ENCODE data around the gene POTEF.
"Not testable (repeated sequence)": the region's sequence is repeated elsewhere in the genome, so short reads cannot be mapped to it uniquely, and the experiment has no call there.

The POTEF gene

DNA sequence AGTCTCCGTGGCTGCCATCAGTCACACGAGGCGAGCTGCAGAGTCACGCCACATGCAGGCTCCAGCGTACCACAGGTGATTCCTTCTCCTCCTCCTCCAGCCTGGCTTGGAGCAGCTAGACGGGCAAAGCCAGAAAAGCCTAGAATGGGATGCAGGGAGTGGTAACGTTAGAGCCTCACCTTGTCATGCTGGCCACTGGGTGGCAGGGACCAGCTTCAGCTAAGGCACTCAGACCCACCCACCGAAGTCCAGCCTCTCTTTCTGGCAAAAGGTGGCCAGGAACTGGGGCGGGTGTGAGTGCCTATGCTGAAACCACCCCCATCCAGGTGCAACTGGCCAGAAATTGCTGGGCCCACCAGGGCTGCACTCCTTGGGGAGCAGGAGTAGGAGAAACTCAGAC is 1.3 kb downstream of the POTEF start:
- not testable (repeated sequence) for DNase-seq (ENCODE audit: low read depth)

DNA sequence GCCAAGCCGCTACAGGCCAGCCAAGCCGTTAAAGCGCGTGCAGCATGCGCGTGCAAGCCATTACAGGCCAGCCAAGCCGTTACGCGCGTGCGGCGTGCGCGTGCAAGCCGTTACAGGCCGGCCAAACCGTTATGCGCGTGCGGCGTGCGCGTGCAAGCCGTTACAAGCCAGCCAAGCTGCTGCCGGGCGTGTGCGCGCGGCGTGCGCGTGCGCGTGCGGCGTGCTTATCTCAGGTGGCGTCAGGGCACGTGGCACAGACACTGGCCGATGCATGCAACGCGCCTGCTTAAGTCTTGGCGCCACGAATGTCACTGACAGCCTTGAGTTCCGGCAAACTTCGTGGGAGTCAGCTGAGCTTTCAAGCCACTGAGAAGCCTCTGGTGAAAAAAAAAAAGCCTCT is 8.1 kb downstream of the POTEF start:
- not testable (repeated sequence) for DNase-seq (ENCODE audit: low read depth)

DNA sequence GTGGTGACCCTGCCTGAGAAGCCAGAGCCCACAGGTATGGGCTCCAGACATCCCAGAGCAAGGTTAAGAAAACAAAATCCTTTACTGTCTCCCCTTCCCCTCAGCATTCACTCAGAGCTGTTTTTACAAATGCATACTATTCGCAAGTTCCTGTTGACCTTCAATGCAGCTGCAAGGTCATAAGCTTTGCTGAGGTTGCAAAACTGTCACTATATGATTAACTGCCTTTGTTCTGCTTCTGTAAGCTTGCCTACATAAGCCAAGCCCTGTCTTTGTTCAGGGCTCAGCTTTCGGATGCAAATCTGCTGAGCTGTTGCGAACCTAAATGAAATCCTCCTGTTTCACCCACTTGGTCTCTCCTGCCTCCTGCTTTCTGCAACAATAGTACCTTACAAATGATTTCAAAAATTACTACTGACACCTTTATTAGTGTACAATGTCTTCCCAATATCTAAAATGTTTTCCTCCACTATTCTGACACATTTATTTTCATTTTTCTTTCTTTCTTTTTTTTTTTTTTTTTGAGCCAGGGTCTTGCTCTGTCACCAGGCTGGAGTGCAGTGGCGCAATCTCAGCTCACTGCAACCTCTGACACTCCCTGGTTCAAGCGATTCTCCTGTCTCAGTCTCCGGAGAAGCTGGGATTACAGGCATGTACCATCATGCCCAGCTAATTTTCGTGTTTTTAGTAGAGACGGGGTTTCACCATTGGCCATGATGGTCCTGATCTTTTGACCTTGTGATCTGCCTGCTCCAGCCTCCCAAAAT is 26.2 kb downstream of the POTEF start:
- not testable (repeated sequence) for DNase-seq (ENCODE audit: low read depth)

DNA sequence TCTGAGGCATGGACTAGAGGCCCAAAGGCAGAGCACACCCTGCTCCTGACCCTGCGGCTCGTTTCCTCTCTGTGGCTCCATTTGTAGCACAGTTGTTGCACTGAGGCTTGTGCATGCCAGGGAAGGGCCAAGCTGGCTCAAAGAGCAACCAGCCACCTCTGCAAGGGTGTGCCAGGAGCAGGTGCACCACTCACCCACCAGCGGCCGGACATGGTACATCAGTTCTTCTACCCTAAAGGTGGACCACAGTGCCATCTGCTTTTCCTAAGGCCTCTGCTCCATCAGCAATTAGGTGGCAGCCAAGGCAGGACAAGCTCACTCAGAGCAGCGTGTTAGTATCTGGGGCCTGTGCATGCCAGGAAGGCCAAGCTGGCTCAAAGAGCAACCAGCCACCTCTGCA is 66.4 kb downstream of the POTEF start:
- DNase-seq (ENCODE audit: low read depth): not testable (repeated sequence)

DNA sequence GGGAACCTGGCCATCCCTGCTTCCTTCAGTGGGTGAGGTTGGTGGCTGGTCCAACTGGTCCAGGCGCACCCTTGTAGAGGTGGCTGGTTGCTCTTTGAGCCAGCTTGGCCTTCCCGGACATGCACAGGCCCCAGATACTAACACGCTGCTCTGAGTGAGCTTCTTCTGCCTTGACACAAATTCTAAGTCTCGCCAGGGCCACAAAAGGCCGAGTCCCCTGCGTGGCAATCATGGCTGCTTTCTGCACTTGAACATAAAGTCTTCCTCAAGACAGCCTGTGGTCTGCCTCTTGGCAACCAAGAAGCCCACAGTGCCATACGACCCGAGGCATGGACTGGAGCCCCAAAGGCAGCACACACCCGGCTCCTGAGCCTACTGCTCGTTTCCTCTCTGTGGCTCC is 69.0 kb downstream of the POTEF start:
- DNase-seq (ENCODE audit: low read depth): not testable (repeated sequence)

DNA sequence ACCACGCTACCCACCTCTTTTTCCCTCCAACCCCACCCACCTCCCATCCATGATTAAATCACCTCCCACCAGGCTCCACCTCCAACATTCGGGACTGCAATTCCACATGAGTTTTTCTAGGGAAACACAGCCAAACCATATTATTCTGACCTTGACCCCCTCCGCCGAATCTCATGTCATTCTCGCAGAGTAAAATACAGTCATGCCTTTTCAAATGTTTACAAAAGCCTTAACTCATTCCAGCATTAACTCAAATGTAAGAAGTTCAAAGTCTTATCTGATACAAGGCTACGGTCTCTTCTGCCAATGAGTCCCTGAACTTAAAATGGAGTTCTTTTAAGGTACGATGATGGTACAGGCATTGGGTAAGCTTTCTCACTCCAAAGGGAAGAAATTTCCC is 72.7 kb downstream of the POTEF start:
- DNase-seq (ENCODE audit: low read depth): not testable (repeated sequence)

DNA sequence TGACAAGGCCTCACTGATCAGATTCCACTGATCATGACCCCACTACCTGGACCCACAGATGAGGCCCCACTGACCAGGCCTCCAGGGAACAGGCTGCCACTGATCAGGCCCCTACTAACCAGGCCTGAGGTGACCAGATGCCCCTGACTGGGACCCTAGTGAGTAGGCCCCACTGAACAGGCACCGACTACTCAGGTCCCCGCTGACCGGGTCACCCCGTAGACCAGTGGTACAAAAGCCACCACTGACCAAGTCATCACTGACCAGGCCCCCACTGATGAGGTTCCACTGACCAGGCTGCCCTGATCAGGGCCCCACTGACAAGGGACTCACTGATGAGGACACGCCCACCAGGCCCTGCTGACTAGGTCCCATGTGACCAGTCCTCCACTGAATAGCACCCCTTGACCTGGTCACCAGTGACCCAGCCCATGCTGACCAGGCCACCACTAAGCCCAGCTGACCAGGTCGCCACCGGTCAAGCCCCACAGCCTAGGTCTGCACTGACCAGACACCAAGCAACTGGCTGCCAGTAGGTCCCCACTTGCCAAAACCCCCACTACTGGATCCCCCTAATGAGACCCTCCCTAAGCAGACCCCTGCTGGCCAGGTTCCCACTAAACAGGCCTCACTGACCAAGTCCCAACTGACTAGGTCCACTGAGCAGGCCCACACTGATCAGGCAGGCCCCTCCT is 75.7 kb downstream of the POTEF start:
- DNase-seq (ENCODE audit: low read depth): not testable (repeated sequence)

DNA sequence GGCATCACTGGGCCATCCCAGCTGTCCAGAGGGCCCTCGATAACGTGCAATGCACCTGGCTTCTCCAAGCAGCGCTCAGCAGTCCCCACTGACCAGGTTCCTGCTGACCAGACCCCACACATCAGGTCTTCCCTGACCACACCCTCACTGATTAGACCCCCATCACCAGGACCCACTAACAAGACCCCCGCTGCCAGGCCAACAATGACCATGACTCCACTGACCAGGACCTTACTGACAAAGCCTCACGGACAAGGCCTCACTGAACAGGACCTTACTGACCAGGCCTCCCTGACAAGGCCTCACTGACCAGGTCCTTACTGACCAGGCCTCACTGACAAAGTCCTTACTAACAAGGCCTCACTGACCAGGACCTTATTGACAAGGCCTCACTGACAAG is 76.6 kb downstream of the POTEF start:
- not testable (repeated sequence) for DNase-seq (ENCODE audit: low read depth)

DNA sequence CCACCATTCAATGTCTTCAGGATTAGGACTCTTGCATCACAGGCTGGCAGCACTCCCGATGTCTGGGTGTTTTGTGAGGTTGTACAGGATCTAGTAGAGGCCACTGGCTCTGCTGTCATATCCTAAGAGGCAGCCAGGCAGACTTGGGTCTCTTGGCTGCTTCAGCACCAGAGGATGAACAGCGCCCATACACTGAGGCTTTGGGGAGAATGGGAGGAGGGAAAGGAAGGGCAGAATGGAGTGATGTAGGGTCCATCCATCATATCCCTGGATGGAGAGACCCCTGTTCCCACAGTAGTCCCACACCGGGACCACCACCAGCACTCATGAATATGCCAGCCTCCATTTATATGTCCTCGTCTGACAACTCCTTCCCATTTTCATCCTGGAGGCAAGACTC is 80.6 kb downstream of the POTEF start:
- not testable (repeated sequence) for DNase-seq (ENCODE audit: low read depth)

DNA sequence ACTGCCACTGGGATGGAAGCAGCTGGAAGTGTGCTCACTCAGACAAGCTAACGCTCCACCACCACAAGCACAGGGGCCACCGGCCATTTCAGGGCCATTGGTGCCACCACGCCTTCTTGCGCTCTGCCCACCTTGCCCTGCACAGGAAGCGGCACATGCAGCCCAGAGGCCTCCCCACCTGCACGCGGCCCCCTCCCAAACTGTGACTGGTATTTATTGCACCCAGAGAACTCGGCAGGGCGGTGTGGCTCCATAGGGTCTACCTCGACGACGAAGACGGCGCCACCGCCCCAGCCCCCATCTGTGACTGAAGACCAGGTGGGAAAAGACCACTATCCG is 90.8 kb downstream of the POTEF start:
- not testable (repeated sequence) for DNase-seq (ENCODE audit: low read depth)

DNA sequence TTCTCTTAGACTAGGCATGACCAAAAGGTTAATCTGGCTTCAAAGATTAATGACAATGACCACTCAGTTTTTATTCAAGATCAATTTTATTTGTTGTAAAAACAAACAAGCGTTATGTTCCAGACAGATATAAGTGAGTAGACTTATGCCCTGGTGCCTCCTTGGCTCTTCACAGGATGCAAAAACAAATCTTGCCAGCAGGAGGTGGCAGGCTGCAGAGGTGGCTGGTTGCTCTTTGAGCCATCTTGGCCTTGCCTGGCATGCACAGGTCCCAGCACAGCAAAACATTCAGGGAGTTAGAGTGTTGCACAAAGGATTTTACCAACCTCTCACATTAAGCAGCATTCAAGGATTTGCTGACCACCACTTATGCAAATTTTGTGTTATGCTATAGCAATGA is 103.1 kb downstream of the POTEF start:
- not testable (repeated sequence) for DNase-seq (ENCODE audit: low read depth)

All from ELR (cell line).